AG20443 (cell line): ENCODE data around the gene AHRR.
A peak's percentile ranks its signal among the peaks of the same experiment; 100 is the strongest.
"Not testable (repeated sequence)": the region's sequence is repeated elsewhere in the genome, so short reads cannot be mapped to it uniquely, and the experiment has no call there.

Experiments used
- DNase-seq: peaks from one replicate; pipeline ENCODE4 v3.0.0; 2012; ENCODE audit warnings: low spot score, mixed read lengths

The AHRR gene

GRCh38 chr5:396531-396961 is 75.0 kb downstream of the AHRR start:
- DNase-seq: no peak

GRCh38 chr5:398141-398474 is 76.6 kb downstream of the AHRR start:
- not testable (repeated sequence) for DNase-seq

- DNase-seq: no peak
These were observed 77.2 kb downstream of the AHRR start for GRCh38 chr5:398475-399295.

DNA sequence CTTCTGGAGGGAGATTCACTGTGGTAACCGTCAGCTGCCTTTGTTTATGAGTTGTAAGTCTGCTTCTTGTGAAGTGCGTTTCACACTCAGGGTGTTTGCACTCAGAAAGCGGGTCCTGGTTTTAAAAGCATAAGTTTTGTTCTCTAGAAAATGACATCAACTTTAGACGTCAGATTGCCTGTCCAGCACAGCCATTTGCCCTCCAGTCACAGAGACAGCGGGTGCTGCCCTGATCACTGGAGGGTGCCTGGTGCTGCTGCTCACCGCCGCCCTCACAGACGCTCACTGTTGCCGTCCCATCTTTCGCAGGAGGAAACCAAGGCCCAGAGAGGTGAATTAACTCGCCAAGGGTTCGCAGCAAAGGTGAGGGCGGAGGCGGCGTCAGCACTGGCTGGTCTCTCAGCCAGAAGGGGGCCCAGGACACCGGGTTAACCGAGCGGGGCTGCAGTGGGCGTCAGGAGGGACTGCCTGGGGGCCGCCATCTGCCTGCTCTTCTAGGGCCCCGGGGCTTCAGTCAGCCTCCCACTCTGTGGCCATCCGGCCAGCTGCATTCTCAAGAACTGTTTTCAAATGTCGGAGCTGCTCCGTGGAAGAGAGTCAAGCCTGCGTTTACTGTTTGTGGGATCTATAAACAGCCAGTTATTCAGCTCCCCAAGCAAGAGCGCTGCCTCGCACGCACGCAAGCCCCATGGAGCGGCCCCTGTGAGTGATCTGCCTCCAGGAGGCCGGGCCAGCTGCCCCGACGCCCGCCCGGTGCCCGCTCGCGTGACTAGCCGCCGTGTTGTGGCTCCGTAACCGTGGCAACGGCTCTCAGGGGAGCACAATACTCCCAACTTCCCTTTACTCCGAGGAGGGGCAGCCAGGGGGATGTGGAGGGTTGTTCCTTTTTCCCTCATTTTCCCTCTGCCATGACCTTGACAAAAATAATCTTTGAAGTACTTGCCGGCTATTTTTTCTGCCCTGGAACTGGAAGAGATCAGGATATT is 78.1 kb downstream of the AHRR start:
- DNase-seq: peak; percentile 94

DNA sequence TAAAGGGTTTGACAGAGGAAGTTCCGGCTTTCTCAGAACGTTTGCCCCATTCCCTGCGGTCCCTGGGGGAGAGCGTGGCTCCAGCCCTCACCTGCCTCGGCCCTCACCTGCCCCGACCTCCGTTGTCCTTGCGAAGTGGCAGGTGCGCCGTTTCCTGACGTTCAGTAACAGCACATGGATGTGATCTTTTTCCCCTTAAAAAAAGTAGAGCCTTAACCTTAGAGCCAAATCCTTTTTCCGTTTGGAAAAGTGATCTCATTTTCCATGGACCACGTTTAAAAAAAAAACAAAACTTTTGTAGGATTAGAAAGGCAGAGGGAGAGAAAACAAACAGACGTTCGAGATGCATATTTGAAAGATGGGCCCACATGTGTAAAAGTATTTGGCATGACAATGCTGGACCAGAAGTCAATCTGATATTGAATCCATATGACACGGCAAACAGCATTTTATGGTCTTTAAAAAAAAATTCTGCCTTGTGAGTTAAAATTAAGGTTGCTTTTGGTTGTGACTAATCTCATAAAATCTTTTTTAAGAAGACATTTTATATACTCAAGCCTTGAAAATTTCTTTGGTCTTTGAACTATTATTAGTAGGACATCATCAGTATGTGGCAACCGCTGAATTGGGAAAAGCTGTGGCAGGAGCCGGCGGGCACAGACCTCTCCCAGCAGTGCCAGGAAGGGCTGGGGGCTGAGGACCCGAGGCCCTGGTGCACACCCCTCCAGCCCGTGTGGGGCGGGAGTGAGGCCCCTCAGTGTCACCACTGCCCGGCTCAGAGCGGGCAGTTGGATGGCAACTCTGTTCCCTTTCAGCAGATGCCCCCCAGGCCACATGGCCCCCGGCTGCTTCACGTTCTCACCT is 79.0 kb downstream of the AHRR start:
- DNase-seq: peak; percentile 78

GRCh38 chr5:401146-402034 is 79.9 kb downstream of the AHRR start:
- no peak for DNase-seq

DNA sequence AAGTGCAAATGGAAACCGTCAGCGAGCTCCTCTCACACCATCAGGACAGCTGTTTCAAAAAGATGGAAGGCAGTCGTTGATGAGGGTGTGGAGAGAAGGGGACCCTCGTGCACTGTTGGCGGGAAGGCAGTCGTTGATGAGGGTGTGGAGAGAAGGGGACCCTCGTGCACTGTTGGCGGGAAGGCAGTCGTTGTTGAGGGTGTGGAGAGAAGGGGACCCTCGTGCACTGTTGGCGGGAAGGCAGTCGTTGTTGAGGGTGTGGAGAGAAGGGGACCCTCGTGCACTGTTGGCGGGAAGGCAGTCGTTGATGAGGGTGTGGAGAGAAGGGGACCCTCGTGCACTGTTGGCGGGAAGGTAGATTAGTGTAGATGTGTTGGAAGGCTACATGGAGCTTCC is 80.7 kb downstream of the AHRR start:
- DNase-seq: not testable (repeated sequence)

- DNase-seq: no peak
These were observed 81.3 kb downstream of the AHRR start for GRCh38 chr5:402615-403359.

DNA sequence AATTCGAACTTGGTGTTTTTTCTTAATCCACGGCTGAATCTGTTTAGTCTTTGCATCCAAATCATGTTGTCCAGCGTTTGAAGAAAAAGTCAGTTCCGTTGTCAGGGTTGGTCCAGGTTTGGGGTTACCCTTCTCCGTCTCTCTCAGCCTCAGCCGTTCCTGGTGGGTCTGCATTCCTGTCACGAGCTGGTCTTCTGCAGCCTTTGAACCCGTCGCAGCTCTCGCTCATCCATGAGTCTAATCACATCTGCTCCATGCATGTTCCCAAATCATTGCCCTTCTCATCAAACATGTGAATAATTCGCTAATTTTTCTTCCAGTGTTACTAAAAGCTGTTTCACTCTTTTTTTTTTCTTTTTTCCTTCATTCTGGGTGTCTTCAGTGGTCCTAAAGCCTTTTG is 82.5 kb downstream of the AHRR start:
- no peak for DNase-seq

GRCh38 chr5:404666-405241 is 83.2 kb downstream of the AHRR start:
- DNase-seq: no peak

- DNase-seq: no peak
These were observed 83.9 kb downstream of the AHRR start for GRCh38 chr5:405421-405820.

- no peak for DNase-seq
These were observed 84.5 kb downstream of the AHRR start for GRCh38 chr5:406041-406440.

DNA sequence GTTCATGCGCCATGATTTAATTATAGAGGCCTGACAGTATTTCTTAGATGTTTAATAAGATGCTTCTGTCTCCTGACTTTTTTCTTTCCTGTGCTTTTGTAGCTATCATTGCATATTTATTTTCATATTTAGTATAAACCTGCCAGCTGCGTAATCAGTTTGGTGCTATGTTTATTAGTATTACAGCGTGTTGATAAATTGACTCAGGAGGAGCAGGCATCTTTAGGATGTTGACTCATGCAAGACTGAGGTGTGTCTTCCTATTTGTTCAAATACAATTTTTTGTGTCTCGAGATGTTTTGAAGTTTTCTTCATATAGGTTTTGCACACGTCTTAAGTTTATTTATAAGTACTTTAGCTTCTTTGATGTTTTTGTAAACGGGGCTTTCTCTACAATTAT is 85.5 kb downstream of the AHRR start:
- DNase-seq: no peak

- DNase-seq: no peak
These were observed 86.3 kb downstream of the AHRR start for GRCh38 chr5:407801-408268.

GRCh38 chr5:410911-411517 is 89.5 kb downstream of the AHRR start:
- no peak for DNase-seq

GRCh38 chr5:411728-412127 is 90.2 kb downstream of the AHRR start:
- DNase-seq: no peak

DNA sequence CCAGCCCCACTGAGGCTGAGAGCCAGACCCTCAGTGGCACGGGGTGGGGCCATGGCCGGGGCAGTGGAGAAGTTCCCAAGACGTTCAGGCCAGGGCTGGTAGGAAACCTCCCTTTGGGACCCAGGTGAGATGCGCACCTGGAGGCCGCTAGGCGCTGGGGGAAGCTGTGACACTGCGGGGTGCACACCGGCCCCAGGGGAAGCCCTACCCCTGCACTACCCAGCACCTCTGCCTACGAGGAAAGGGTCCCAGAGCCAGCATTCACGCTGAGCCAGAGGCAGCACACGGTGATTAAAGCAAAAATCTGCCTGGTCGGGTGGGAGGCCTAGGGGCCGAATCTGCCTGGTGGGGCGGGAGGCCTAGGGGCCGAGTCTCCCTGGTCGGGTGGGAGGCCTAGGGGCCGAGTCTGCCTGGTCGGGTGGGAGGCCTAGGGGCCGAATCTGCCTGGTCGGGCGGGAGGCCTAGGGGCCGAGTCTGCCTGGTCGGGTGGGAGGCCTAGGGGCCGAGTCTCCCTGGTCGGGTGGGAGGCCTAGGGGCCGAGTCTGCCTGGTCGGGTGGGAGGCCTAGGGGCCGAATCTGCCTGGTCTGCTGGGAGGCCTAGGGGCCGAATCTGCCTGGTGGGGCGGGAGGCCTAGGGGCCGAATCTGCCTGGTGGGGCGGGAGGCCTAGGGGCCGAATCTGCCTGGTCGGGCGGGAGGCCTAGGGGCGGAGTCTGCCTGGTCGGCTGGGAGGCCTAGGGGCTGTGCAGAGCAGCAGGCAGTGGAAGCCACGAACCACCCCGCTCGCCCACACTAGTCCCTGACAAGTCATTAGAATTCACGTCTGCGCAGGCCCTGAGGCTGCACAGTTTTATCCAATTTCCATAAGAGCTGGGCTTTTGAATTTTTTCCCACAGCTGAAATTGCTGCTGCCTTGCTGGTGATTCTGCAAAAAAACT is 93.7 kb downstream of the AHRR start:
- not testable (repeated sequence) for DNase-seq

GRCh38 chr5:415928-416635 is 94.6 kb downstream of the AHRR start:
- no peak for DNase-seq
